Measurements from ENCODE around the gene EDC3.
"Not testable (repeated sequence)": the region's sequence is repeated elsewhere in the genome, so short reads cannot be mapped to it uniquely, and the experiment has no call there.

Gene EDC3

GRCh38 chr15:74695597-74696397, at the start of gene EDC3:
Gene EDC3, minus strand, starts transcription at chr15:74696024. Its CDS starts 20,900 bp downstream, at chr15:74675124.
- H3K4me2 ChIP-seq = peak within 1 kb of the TSS; percentile 94
- H3K27me3 ChIP-seq (ENCODE audit: insufficient read depth, low read depth) = no peaks in the 10 kb centered on the region
- H3K36me3 ChIP-seq (ENCODE audit: insufficient read depth) = no peaks in the 10 kb centered on the region
- H4K20me1 ChIP-seq (ENCODE audit: insufficient read depth) = no peaks in the 10 kb centered on the region
- H3K9ac ChIP-seq = peak within 1 kb of the TSS; percentile 80
- TF ChIP-seq CTCF (conservative IDR thresholded peaks at IDR 0.05; ENCODE audit: low read depth, low read length) = no peak
- H3K79me2 ChIP-seq (ENCODE audit: insufficient read depth, low read depth) = peaks cover 33% of the 10 kb centered on the region; the same call in 1 of the 2 replicates
- peak within 1 kb of the TSS; percentile 99 for H2AFZ ChIP-seq (ENCODE audit: low read depth)
- H3K4me1 ChIP-seq (ENCODE audit: low read depth, poor library complexity, severe bottlenecking) = peaks cover 9% of the 10 kb centered on the region
- peak within 1 kb of the TSS; percentile 46 for H3K27ac ChIP-seq
- peak within 1 kb of the TSS; percentile 47 for H3K4me3 ChIP-seq (IDR thresholded peaks at IDR 0.05; ENCODE audit: insufficient read depth, low read depth, low read length)

DNA sequence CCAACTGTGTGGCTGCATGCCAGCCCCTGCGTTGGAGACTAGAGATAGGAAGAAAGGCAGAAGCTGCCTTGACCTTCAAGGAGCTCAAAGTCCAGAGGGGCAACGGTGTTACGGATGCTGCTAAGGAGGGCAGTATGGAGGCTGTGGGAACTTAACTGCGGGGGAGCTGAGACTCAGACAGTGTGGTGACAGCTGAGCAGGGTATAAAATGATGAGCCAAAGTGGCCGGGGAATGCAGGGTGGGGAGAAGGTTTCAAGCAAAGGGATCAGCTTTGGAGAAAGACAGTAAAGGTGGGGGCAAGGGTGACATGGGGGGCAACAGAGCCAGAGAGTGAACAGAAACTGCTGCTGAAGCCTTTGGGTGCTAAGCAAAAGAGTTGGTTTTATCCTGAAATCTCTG, 46.6 kb upstream of the EDC3 start:
- Histone ChIP-seq H3K79me2 (ENCODE audit: insufficient read depth, low read depth) (no peaks in the 10 kb centered on the region), H3K4me1 (ENCODE audit: low read depth, poor library complexity, severe bottlenecking) (no peaks in the 10 kb centered on the region), H3K9ac (no peak overlapping the region), H3K27ac (no peak overlapping the region), H3K27me3 (ENCODE audit: insufficient read depth, low read depth) (no peaks in the 10 kb centered on the region), H4K20me1 (ENCODE audit: insufficient read depth) (no peaks in the 10 kb centered on the region), H2AFZ (ENCODE audit: low read depth) (no peak overlapping the region), H3K4me3 (IDR thresholded peaks at IDR 0.05; ENCODE audit: insufficient read depth, low read depth, low read length) (no peak overlapping the region), H3K4me2 (no peak overlapping the region), H3K36me3 (ENCODE audit: insufficient read depth) (no peaks in the 10 kb centered on the region)
- no peak for TF ChIP-seq CTCF (conservative IDR thresholded peaks at IDR 0.05; ENCODE audit: low read depth, low read length)

GRCh38 chr15:74738239-74738638, 42.4 kb upstream of the EDC3 start:
- H3K4me3 ChIP-seq (IDR thresholded peaks at IDR 0.05; ENCODE audit: insufficient read depth, low read depth, low read length); H3K27ac ChIP-seq; H3K27me3 ChIP-seq (ENCODE audit: insufficient read depth, low read depth); H3K4me2 ChIP-seq; H3K79me2 ChIP-seq (ENCODE audit: insufficient read depth, low read depth); H3K36me3 ChIP-seq (ENCODE audit: insufficient read depth); H3K4me1 ChIP-seq (ENCODE audit: low read depth, poor library complexity, severe bottlenecking); H3K9ac ChIP-seq; H4K20me1 ChIP-seq (ENCODE audit: insufficient read depth); H2AFZ ChIP-seq (ENCODE audit: low read depth): not testable (repeated sequence)

- no peak overlapping the region for H3K27ac ChIP-seq
- no peaks in the 10 kb centered on the region for H3K27me3 ChIP-seq (ENCODE audit: insufficient read depth, low read depth)
- no peak overlapping the region for H3K9ac ChIP-seq
- H3K36me3 ChIP-seq (ENCODE audit: insufficient read depth) = no peaks in the 10 kb centered on the region
- no peaks in the 10 kb centered on the region for H3K4me1 ChIP-seq (ENCODE audit: low read depth, poor library complexity, severe bottlenecking)
- no peaks in the 10 kb centered on the region for H3K79me2 ChIP-seq (ENCODE audit: insufficient read depth, low read depth)
- no peak overlapping the region for H3K4me3 ChIP-seq (IDR thresholded peaks at IDR 0.05; ENCODE audit: insufficient read depth, low read depth, low read length)
- no peak for TF ChIP-seq CTCF (conservative IDR thresholded peaks at IDR 0.05; ENCODE audit: low read depth, low read length)
- no peak overlapping the region for H2AFZ ChIP-seq (ENCODE audit: low read depth)
- no peaks in the 10 kb centered on the region for H4K20me1 ChIP-seq (ENCODE audit: insufficient read depth)
- no peak overlapping the region for H3K4me2 ChIP-seq
These were observed 39.5 kb upstream of the EDC3 start for GRCh38 chr15:74735305-74735704.

DNA sequence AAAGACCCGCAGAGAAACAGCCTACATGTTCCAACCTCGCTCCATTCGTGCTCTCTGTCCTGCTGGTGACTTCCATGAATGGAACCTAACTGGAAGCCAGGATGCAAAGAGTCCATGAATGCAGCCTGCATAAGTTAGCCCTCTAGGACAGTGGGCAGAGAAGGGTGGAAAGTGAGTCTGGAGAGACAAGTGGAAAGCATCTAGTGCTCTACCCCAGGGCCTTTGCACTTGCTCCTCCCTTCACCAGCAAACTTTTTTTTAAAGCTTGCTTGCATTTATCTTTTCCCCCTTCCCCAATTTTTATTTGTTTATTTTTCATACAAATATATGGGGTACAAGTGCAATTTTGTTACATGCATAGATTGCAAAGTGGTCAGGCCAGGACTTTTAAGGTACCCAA, 37.4 kb upstream of the EDC3 start:
- Histone ChIP-seq H3K27me3 (ENCODE audit: insufficient read depth, low read depth) (no peaks in the 10 kb centered on the region), H3K27ac (no peak overlapping the region), H3K4me3 (IDR thresholded peaks at IDR 0.05; ENCODE audit: insufficient read depth, low read depth, low read length) (no peak overlapping the region), H2AFZ (ENCODE audit: low read depth) (no peak overlapping the region), H3K4me2 (no peak overlapping the region), H3K9ac (no peak overlapping the region), H3K36me3 (ENCODE audit: insufficient read depth) (no peaks in the 10 kb centered on the region), H4K20me1 (ENCODE audit: insufficient read depth) (no peaks in the 10 kb centered on the region), H3K4me1 (ENCODE audit: low read depth, poor library complexity, severe bottlenecking) (no peaks in the 10 kb centered on the region), H3K79me2 (ENCODE audit: insufficient read depth, low read depth) (no peaks in the 10 kb centered on the region)
- TF ChIP-seq CTCF (conservative IDR thresholded peaks at IDR 0.05; ENCODE audit: low read depth, low read length) = no peak

Measured in KMS-11 (cell line).